H1 (cell line): ENCODE measurements around the gene VEPH1. TPM values are rescaled to one million over a fixed set of nuclear protein-coding genes. Genes with fewer than 3 reads are reported as not detected.

Source experiments
- CTCF ChIA-PET: fragments of 300-600 bp; sonication (Branson Sonifier 250); formaldehyde crosslinking; loops from one replicate; lab custom pipeline; 2021; ENCODE audit not compliant: partially characterized antibody; lab: Charles Lee
- POLR2A ChIA-PET: fragments of 300-600 bp; sonication (Branson Sonifier 250); formaldehyde crosslinking; loops from one replicate; lab custom pipeline; 2021; ENCODE audit warnings: inconsistent platforms; ENCODE audit not compliant: partially characterized antibody; lab: Charles Lee
- DNase-seq, 2 experiments: peaks; one replicate each; pipeline versions ENCODE4 v3.0.0 to v3.0.0-alpha.2; 2010 to 2022; ENCODE audit warnings: low spot score in 2 of 2, low read depth in 1 of 2, mixed read lengths in 1 of 2
- FAIRE-seq: peaks from 2 replicates; lab custom pipeline; 2011; peaks lifted over from hg19 to GRCh38; lab: Jason Lieb, UNC
- H2AFZ ChIP-seq: 2 replicates; pipeline ENCODE4 v1.8.1; 2012; ENCODE audit warnings: low read length, inconsistent platforms
- H2AK5ac ChIP-seq: 2 replicates; pipeline ENCODE4 v1.6.1; 2013; ENCODE audit warnings: low read depth, low read length
- H2BK120ac ChIP-seq: replicated peaks from 2 replicates; pipeline ENCODE3; 2013; ENCODE audit warnings: low read depth, low read length, inconsistent platforms
- H2BK12ac ChIP-seq: 2 replicates; pipeline ENCODE4 v1.6.1; 2013; ENCODE audit warnings: low read depth, low read length
- H2BK15ac ChIP-seq: 2 replicates; pipeline ENCODE4 v1.6.1; 2013; ENCODE audit warnings: low read length
- H2BK20ac ChIP-seq: 2 replicates; pipeline ENCODE4 v1.6.1; 2013; ENCODE audit warnings: low read length
- H2BK5ac ChIP-seq: 2 replicates; pipeline ENCODE4 v1.6.1; 2013; ENCODE audit warnings: low read depth, low read length
- H3K14ac ChIP-seq: 2 replicates; pipeline ENCODE4 v1.6.1; 2013; ENCODE audit warnings: inconsistent platforms; ENCODE audit not compliant: insufficient read length
- H3K18ac ChIP-seq: 2 replicates; pipeline ENCODE4 v1.6.1; 2013; ENCODE audit warnings: low read length; ENCODE audit errors: extremely low read depth
- H3K23ac ChIP-seq: 2 replicates; pipeline ENCODE4 v1.6.1; 2013; ENCODE audit warnings: inconsistent platforms; ENCODE audit not compliant: insufficient read length
- H3K23me2 ChIP-seq: 2 replicates; pipeline ENCODE4 v1.6.1; 2013; ENCODE audit warnings: low read depth, low read length
- H3K27ac ChIP-seq: 2 replicates; pipeline ENCODE4 v1.6.1; 2011; ENCODE audit warnings: low read depth, low read length, inconsistent platforms
- H3K27me3 ChIP-seq, 4 experiments: replicated peaks in 1 of 4; 1 replicate in 1 of 4; 2 replicates in 3 of 4; pipeline versions ENCODE4 v1.6.1 to v1.8.1; 2011 to 2013; ENCODE audit warnings: low read length in 3 of 4, mild to moderate bottlenecking in 3 of 4, inconsistent platforms in 2 of 4, mixed read lengths in 2 of 4, moderate library complexity in 1 of 4; ENCODE audit not compliant: control insufficient read depth in 3 of 4, insufficient read depth in 3 of 4; ENCODE audit errors: extremely low read depth in 1 of 4
- H3K36me3 ChIP-seq, 4 experiments: 2 replicates each; pipeline versions ENCODE4 v1.6.1 to v1.8.1; 2011 to 2013; ENCODE audit warnings: mild to moderate bottlenecking in 4 of 4, low read length in 3 of 4, moderate library complexity in 2 of 4, control low read depth in 1 of 4, inconsistent platforms in 1 of 4; ENCODE audit not compliant: insufficient read depth in 4 of 4, control insufficient read depth in 2 of 4
- H3K4ac ChIP-seq: replicated peaks from 2 replicates; pipeline ENCODE3; 2013; ENCODE audit warnings: low read length, low read depth, mixed read lengths, inconsistent platforms; ENCODE audit not compliant: insufficient read length
- H3K4me1 ChIP-seq, 4 experiments: replicated peaks in 1 of 4; 1 replicate in 1 of 4; 2 replicates in 3 of 4; pipeline versions ENCODE4 v1.6.1 to v1.8.1; 2011 to 2013; ENCODE audit warnings: low read length in 3 of 4, inconsistent platforms in 2 of 4, mixed read lengths in 1 of 4; ENCODE audit not compliant: insufficient read depth in 4 of 4, control insufficient read depth in 3 of 4
- H3K4me2 ChIP-seq, 2 experiments: 2 replicates each; pipeline versions ENCODE4 v1.6.1 to v1.8.1; 2011 to 2013; ENCODE audit warnings: low read depth in 2 of 2, low read length in 2 of 2, control low read depth in 1 of 2, inconsistent platforms in 1 of 2, mild to moderate bottlenecking in 1 of 2; ENCODE audit not compliant: insufficient read depth in 1 of 2
- H3K4me3 ChIP-seq, 4 experiments: fragments of 200-600, 300-600 bp in 1 of 4; sonication (generic), shearing (Covaris generic), sonication (Bioruptor Twin) in 1 of 4; 2 replicates each; pipeline versions ENCODE4 v1.5.1 to v1.8.1; 2011 to 2016; ENCODE audit warnings: low read length in 4 of 4, low read depth in 3 of 4, control low read depth in 2 of 4, inconsistent platforms in 2 of 4, mild to moderate bottlenecking in 2 of 4, mixed read lengths in 1 of 4, moderate library complexity in 1 of 4; ENCODE audit not compliant: insufficient read depth in 2 of 4; ENCODE audit errors: extremely low read depth in 1 of 4
- H3K56ac ChIP-seq: replicated peaks from 2 replicates; pipeline ENCODE3; 2013; ENCODE audit warnings: low read depth, mild to moderate bottlenecking, mixed read lengths, low read length, inconsistent platforms; ENCODE audit not compliant: insufficient read length
- H3K79me1 ChIP-seq: 2 replicates; pipeline ENCODE4 v1.6.1; 2013; ENCODE audit warnings: low read depth, low read length, control low read depth
- H3K79me2 ChIP-seq, 2 experiments: 2 replicates each; pipeline versions ENCODE4 v1.6.1 to v1.8.1; 2012 to 2013; ENCODE audit warnings: low read length in 2 of 2, mild to moderate bottlenecking in 2 of 2, inconsistent platforms in 1 of 2; ENCODE audit not compliant: insufficient read depth in 2 of 2, control insufficient read depth in 1 of 2
- H3K9ac ChIP-seq, 4 experiments: replicated peaks in 1 of 4; 1 replicate in 1 of 4; 2 replicates in 3 of 4; pipeline versions ENCODE4 v1.6.1 to v1.8.1; 2011 to 2013; ENCODE audit warnings: low read depth in 3 of 4, low read length in 3 of 4, control low read depth in 2 of 4, mild to moderate bottlenecking in 2 of 4, moderate library complexity in 2 of 4, inconsistent platforms in 1 of 4; ENCODE audit errors: extremely low read depth in 1 of 4
- H3K9me3 ChIP-seq, 2 experiments: 2 replicates each; pipeline versions ENCODE4 v1.6.1 to v1.8.1; 2012 to 2013; ENCODE audit warnings: mild to moderate bottlenecking in 2 of 2, moderate library complexity in 2 of 2, control low read depth in 1 of 2, inconsistent platforms in 1 of 2, low read depth in 1 of 2, low read length in 1 of 2, mixed read lengths in 1 of 2; ENCODE audit not compliant: insufficient read depth in 2 of 2
- H4K20me1 ChIP-seq, 2 experiments: replicated peaks in 1 of 2; 2 replicates each; pipeline versions ENCODE3 to v1.8.1; 2011 to 2013; ENCODE audit warnings: inconsistent platforms in 2 of 2, low read length in 2 of 2, mild to moderate bottlenecking in 1 of 2; ENCODE audit not compliant: insufficient read depth in 2 of 2, control insufficient read depth in 1 of 2
- H4K5ac ChIP-seq: 2 replicates; pipeline ENCODE4 v1.6.1; 2013; ENCODE audit warnings: low read length, low read depth, mixed read lengths, inconsistent platforms; ENCODE audit not compliant: insufficient read length
- H4K8ac ChIP-seq: 2 replicates; pipeline ENCODE4 v1.8.0; 2013; ENCODE audit warnings: mild to moderate bottlenecking, moderate library complexity, low read length, inconsistent platforms; ENCODE audit not compliant: insufficient read depth; ENCODE audit errors: extremely low read depth
- H4K91ac ChIP-seq: replicated peaks from 2 replicates; pipeline ENCODE3; 2013; ENCODE audit warnings: low read length, mixed read lengths, inconsistent platforms; ENCODE audit not compliant: insufficient read length
- ASH2L ChIP-seq: fragments of 200-600, 300-600 bp; sonication (generic); IDR thresholded peaks from one replicate; pipeline ENCODE4 v1.7.1; 2017; ENCODE audit warnings: low read length
- BACH1 ChIP-seq: IDR thresholded peaks from 2 replicates; pipeline ENCODE4 v1.6.1; 2012; ENCODE audit warnings: low read length, improper control_type of control experiment
- CBX5 ChIP-seq: fragments of 300-800, 300-1000 bp; sonication (generic); IDR thresholded peaks from 2 replicates; pipeline ENCODE4 v1.7.1; 2016; ENCODE audit warnings: antibody characterized with exemption, low read length, low read depth
- CHD2 ChIP-seq: IDR thresholded peaks from 2 replicates; pipeline ENCODE4 v1.6.1; 2012; ENCODE audit warnings: low read length, improper control_type of control experiment
- JUND ChIP-seq: IDR thresholded peaks from 2 replicates; pipeline ENCODE4 v1.6.1; 2011; ENCODE audit warnings: mild to moderate bottlenecking, improper control_type of control experiment, low read length
- PHF8 ChIP-seq: fragments of 200-600 bp; sonication (generic); conservative IDR thresholded peaks from 2 replicates; pipeline ENCODE4 v1.7.1; 2012; ENCODE audit warnings: low read depth, mild to moderate bottlenecking, inconsistent platforms, low read length, moderate library complexity
- POLR2A ChIP-seq, 2 experiments: IDR thresholded peaks; 1 replicate in 1 of 2; 2 replicates in 1 of 2; pipeline ENCODE4 v1.6.1; 2011; ENCODE audit warnings: low read depth in 2 of 2, low read length in 2 of 2, mild to moderate bottlenecking in 2 of 2; ENCODE audit errors: control extremely low read depth in 1 of 2
- RAD21 ChIP-seq, 2 experiments: IDR thresholded peaks in 1 of 2; conservative IDR thresholded peaks in 1 of 2; 2 replicates each; pipeline ENCODE4 v1.6.1; 2011; ENCODE audit warnings: low read depth in 2 of 2, low read length in 2 of 2, improper control_type of control experiment in 1 of 2, inconsistent platforms in 1 of 2, mild to moderate bottlenecking in 1 of 2, moderate library complexity in 1 of 2
- SIRT6 ChIP-seq: IDR thresholded peaks from one replicate; pipeline ENCODE4 v1.7.1; 2012; ENCODE audit warnings: low read length, inconsistent platforms
- TAF1 ChIP-seq: IDR thresholded peaks from 2 replicates; pipeline ENCODE4 v1.6.1; 2011; ENCODE audit warnings: mild to moderate bottlenecking, low read depth, low read length
- TAF7 ChIP-seq: optimal IDR thresholded peaks from 2 replicates; pipeline ENCODE3; 2011; ENCODE audit warnings: low read depth, mild to moderate bottlenecking, inconsistent platforms, low read length, moderate library complexity, borderline replicate concordance
- YY1 ChIP-seq: IDR thresholded peaks from 2 replicates; pipeline ENCODE4 v1.6.1; 2011; ENCODE audit warnings: low read depth, mild to moderate bottlenecking, low read length
- WGBS, 2 experiments: shearing (Covaris generic) in 1 of 2; methylation state at CpG; one replicate each; pipeline versions ENCODE4 v1.1.6 to v1.1.7; 2013 to 2015; ENCODE audit warnings: low lambda C conversion rate in 2 of 2, mixed read lengths in 2 of 2, inconsistent platforms in 1 of 2, low coverage in 1 of 2, missing lambda C conversion rate in 1 of 2; ENCODE audit not compliant: insufficient replicate concordance in 2 of 2, insufficient coverage in 1 of 2, insufficient read length in 1 of 2; ENCODE audit errors: extremely low coverage in 1 of 2, missing lambda C conversion rate in 1 of 2; 5-methylcytosine and 5-hydroxymethylcytosine counted together
- polyA plus RNA-seq, 7 experiments: library from polyadenylated mRNA; depleted of rRNA in 3 of 7; stranded (reverse) in 5 of 7; unstranded in 2 of 7; fragments of >200 nt in 5 of 7; fragments of 200-250 nt in 2 of 7; gene quantifications; 1 replicate in 5 of 7; 2 replicates in 1 of 7; 4 replicates in 1 of 7; pipeline versions ENCODE4 v1.2.1 to v1.2.3, GENCODE V29; 2011 to 2013; ENCODE audit warnings: missing spikeins in 2 of 7, mixed read lengths in 2 of 7
- total RNA-seq: library from RNA; stranded (reverse); fragmentation: NEBNext Ultra II Directional; extraction: Animal tissue kit (Norgen Biotek cat#: 25700); gene quantifications from 2 replicates; pipeline ENCODE4 v1.2.1, GENCODE V29; 2021
- TF ChIP-seq, protein P1 (sequence below): IDR thresholded peaks from 2 replicates; pipeline ENCODE4 v1.6.1; 2011; ENCODE audit warnings: low read depth, mild to moderate bottlenecking, low read length; ENCODE audit not compliant: insufficient read depth
- TF ChIP-seq, protein P2 (sequence below): IDR thresholded peaks from 2 replicates; pipeline ENCODE4 v1.6.1; 2011; ENCODE audit warnings: low read length, improper control_type of control experiment

VEPH1 gene
- total and polyA plus RNA-seq, 2 of the 8 experiments (the other 6 are each of a cell fraction or from before 2014, with no cell fraction given) = 12.0 to 18.3 TPM

DNA sequence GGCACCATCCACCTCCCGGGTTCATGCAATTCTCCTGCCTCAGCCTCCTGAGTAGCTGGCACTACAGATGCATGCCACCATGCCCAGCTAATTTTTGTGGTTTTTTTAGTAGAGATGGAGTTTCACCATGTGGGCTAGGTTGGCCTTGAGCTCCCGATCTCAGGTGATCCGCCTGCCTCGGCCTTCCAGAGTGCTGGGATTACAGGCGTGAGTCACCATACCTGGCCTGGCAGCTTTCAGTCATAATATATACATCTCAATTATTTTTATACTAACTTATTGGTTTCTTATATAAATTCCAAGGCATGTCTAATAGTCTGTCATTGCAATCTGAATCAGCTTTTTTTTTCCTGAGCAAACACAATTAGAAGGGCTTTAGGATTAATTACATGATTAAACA is 269.3 kb downstream of the VEPH1 start:
- Histone ChIP-seq H3K23me2 (no peaks in the 10 kb centered on the region), H3K36me3 (no peaks in the 10 kb centered on the region), H2AK5ac (no peak overlapping the region), H3K79me1 (no peaks in the 10 kb centered on the region), H3K4me1 (no peaks in the 10 kb centered on the region), H2AFZ (no peak overlapping the region), H4K20me1 (no peaks in the 10 kb centered on the region), H3K23ac (no peak overlapping the region), H3K14ac (no peak overlapping the region), H3K27ac (no peak overlapping the region), H4K5ac (no peak overlapping the region), H2BK12ac (no peak overlapping the region), H3K4ac (no peak overlapping the region), H2BK120ac (no peak overlapping the region), H2BK5ac (no peak overlapping the region), H3K79me2 (no peaks in the 10 kb centered on the region), H4K8ac (no peak overlapping the region), H3K9ac (no peak overlapping the region), H3K9me3 (no peaks in the 10 kb centered on the region), H3K4me2 (no peak overlapping the region), H3K56ac (no peak overlapping the region), H3K18ac (no peak overlapping the region), H2BK15ac (no peak overlapping the region), H2BK20ac (no peak overlapping the region), H3K27me3 (no peaks in the 10 kb centered on the region), H4K91ac (no peak overlapping the region), H3K4me3 (no peak overlapping the region)
- TF ChIP-seq CHD2 (no peak), POLR2A (IDR thresholded peaks at IDR 0.05; ENCODE audit: control extremely low read depth in 1 of 2, low read depth in 2 of 2, low read length in 2 of 2) (no peak), YY1 (no peak), JUND (no peak), TAF1 (no peak), SIRT6 (no peak), CBX5 (no peak), TAF7 (no peak), PHF8 (no peak), BACH1 (no peak), ASH2L (no peak), RAD21 (IDR thresholded peaks at IDR 0.05 in 1 of 2, conservative IDR thresholded peaks at IDR 0.05 in 1 of 2; ENCODE audit: low read depth in 2 of 2, low read length in 2 of 2) (no peak)
- TF ChIP-seq, protein P1, sequence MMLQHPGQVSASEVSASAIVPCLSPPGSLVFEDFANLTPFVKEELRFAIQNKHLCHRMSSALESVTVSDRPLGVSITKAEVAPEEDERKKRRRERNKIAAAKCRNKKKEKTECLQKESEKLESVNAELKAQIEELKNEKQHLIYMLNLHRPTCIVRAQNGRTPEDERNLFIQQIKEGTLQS = no peak
- TF ChIP-seq, protein P2, sequence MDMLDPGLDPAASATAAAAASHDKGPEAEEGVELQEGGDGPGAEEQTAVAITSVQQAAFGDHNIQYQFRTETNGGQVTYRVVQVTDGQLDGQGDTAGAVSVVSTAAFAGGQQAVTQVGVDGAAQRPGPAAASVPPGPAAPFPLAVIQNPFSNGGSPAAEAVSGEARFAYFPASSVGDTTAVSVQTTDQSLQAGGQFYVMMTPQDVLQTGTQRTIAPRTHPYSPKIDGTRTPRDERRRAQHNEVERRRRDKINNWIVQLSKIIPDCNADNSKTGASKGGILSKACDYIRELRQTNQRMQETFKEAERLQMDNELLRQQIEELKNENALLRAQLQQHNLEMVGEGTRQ = no peak
- WGBS, 2 experiments = 97% methylated on average over 5 of the region's 5 CpGs; no CpG with 5 or more reads in 1 of the 2 experiments
- FAIRE-seq = no peak
- ChIA-PET POLR2A (interaction anchor here (2.7 kb wide), 1 partner anchor 74 kb away, joined by 11 read pairs; the partner anchor contains the start of gene CCNL1), CTCF (interaction anchor here (0.6 to 3.6 kb wide), 7 partner anchors 8 to 455 kb away, joined by 3 to 16 read pairs (median 3); no protein-coding TSS in a partner anchor)
- no peak for DNase-seq
